ENCODE data around the gene CEP97. TPM values are rescaled to one million over a fixed set of nuclear protein-coding genes. Genes with fewer than 3 reads are reported as not detected.

Gene CEP97
- total RNA-seq, 4 donors from 2014 or later = 5.1 to 39.5 (median 17.0) TPM

DNA sequence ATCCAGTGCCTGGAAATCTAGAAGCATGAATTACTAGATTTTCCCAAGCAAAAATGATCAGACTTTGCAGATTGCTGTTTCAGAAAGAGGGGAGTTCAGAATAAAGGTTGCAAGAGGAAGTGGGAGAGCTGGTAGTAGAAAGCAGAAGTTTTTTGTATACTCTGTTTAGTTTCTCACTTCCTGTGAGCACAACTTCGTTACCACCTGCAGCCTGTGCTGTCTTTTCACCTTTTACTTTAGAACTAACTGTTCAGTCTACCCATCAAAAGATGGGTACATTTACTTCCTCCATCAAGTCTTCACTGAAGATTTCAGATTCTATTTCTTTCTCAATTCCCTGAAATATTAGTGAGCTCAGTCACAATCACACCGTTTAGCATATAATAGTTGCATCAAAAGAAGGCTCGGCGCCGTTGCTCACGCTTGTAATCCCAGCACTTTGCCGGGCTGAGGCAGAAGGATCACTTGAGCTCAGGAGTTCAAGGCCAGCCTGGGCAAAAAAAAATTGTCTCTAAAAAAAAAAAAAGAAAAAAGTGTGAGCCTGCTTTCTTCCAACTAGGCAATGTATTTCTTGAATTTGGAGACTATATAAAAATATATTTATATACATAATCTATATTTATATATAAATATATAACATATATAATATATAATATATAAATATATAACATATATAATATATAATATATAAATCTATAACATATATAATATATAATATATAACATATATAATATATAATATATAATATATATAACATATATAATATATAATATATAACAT is 1.8 kb upstream of the CEP97 start:
- no peaks in the 10 kb centered on the region for H3K4me1 ChIP-seq
- no peak for DNase-seq
- no peaks in the 10 kb centered on the region for H3K27me3 ChIP-seq
- H3K27ac ChIP-seq = no peak overlapping the region
- no peaks in the 10 kb centered on the region for H3K36me3 ChIP-seq
- intact Hi-C loops (cut with DNase I; ENCODE audit: low total_unique reads) = no loop called here
- H3K9me3 ChIP-seq = no peaks in the 10 kb centered on the region
- TF ChIP-seq POLR2A (IDR thresholded peaks at IDR 0.05) = no peak
- TF ChIP-seq, protein P1, sequence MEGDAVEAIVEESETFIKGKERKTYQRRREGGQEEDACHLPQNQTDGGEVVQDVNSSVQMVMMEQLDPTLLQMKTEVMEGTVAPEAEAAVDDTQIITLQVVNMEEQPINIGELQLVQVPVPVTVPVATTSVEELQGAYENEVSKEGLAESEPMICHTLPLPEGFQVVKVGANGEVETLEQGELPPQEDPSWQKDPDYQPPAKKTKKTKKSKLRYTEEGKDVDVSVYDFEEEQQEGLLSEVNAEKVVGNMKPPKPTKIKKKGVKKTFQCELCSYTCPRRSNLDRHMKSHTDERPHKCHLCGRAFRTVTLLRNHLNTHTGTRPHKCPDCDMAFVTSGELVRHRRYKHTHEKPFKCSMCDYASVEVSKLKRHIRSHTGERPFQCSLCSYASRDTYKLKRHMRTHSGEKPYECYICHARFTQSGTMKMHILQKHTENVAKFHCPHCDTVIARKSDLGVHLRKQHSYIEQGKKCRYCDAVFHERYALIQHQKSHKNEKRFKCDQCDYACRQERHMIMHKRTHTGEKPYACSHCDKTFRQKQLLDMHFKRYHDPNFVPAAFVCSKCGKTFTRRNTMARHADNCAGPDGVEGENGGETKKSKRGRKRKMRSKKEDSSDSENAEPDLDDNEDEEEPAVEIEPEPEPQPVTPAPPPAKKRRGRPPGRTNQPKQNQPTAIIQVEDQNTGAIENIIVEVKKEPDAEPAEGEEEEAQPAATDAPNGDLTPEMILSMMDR (IDR thresholded peaks at IDR 0.05) = no peak
- H3K4me3 ChIP-seq = no peak overlapping the region

DNA sequence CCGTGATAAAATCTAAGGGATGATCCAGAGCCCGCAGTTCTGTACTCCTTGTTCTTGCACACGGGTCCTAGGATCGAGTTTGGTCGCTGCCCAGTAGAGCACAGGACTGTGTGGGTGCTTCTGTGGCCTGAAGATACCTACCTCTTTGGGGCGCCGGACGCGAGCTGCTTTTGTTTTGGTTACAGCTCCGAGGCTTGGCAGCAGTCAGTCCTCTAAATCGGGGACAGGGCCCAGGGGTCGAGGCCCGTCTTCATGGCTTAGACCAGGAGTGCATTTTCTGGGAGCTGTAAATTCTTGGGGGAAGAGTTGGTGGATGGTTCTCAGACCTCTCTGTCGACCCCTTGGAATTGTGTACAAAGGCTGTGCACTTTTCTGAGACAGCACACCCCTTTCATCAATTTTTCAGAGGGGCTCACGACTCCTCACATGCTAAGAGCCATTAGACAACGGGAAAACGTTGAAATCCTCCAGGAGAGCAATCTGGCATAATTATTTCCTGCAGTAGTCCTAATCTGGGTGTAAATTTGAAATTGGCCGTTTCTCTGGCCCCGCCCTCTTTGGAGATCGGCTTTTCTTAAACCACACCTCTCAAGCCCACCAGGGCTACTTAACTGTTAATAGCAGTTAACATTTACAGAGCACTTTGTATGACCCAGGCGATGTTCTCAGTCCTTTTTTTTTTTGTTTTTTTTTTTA is 928 bp downstream of the CEP97 start:
- Histone ChIP-seq H3K27me3 (no peaks in the 10 kb centered on the region), H3K4me3 (peak overlapping the region; percentile 55 to 75), H3K4me1 (no peaks in the 10 kb centered on the region), H3K36me3 (no peaks in the 10 kb centered on the region), H3K9me3 (no peaks in the 10 kb centered on the region), H3K27ac (peak overlapping the region; percentile 75 to 95)
- peak; percentile 20 to 26 for DNase-seq
- intact Hi-C loops (cut with DNase I; ENCODE audit: low total_unique reads) = no loop called here
- no peak for TF ChIP-seq POLR2A (IDR thresholded peaks at IDR 0.05)
- TF ChIP-seq, protein P1 (IDR thresholded peaks at IDR 0.05) = no peak

DNA sequence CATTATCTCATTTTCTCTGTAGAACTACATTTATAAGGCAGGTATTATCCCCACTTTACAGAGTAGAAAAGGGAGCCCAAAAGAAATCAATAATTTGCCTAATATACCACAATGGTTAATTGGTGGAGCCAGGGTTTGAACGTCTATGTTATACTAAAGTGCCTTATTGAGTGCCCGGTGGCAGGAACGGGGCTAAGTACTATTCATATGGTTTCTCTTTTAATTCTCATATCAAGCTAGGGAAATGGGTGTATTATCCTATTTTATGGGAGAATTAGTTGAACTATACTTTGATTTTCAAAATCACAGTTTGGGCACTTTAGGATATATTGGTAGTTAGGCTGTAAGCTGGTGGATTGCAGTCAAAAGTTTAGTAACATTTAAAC is 1.5 kb downstream of the CEP97 start:
- intact Hi-C loops (cut with DNase I; ENCODE audit: low total_unique reads) = no loop called here
- Histone ChIP-seq H3K4me3 (peak overlapping the region in 1 of 2 donors; percentile 55), H3K4me1 (no peaks in the 10 kb centered on the region), H3K36me3 (no peaks in the 10 kb centered on the region), H3K9me3 (no peaks in the 10 kb centered on the region), H3K27ac (no peak overlapping the region), H3K27me3 (no peaks in the 10 kb centered on the region)
- no peak for DNase-seq
- TF ChIP-seq, protein P1 (IDR thresholded peaks at IDR 0.05) = no peak
- no peak for TF ChIP-seq POLR2A (IDR thresholded peaks at IDR 0.05)

GRCh38 chr3:101729586-101729985 is 5.2 kb downstream of the CEP97 start:
- Histone ChIP-seq H3K36me3 (no peaks in the 10 kb centered on the region), H3K27ac (no peak overlapping the region), H3K27me3 (no peaks in the 10 kb centered on the region), H3K4me1 (no peaks in the 10 kb centered on the region), H3K9me3 (no peaks in the 10 kb centered on the region), H3K4me3 (no peak overlapping the region)
- DNase-seq = no peak
- TF ChIP-seq POLR2A (IDR thresholded peaks at IDR 0.05) = no peak
- TF ChIP-seq, protein P1 (IDR thresholded peaks at IDR 0.05) = no peak
- intact Hi-C loops (cut with DNase I; ENCODE audit: low total_unique reads) = no loop called here

DNA sequence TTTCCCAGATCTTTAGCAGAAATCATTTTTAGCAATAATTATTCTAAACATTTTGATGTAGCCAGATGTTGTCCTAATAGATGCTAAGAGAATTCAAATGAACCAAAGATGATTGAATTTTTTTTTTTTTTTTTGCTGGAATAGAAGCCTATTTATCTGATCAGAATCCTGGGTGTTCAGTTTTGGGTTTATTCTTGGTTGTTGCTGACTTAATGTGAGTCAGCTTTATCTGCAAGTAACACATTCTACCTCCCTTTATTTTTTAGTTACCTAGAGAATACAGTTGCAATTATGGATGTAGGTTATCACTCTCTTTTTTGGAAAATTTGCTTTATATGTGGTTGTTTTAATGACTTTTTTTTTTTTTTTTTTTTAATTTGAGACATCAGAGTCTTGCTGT is 6.4 kb downstream of the CEP97 start:
- no peak for DNase-seq
- Histone ChIP-seq H3K4me1 (no peaks in the 10 kb centered on the region), H3K27ac (no peak overlapping the region), H3K4me3 (no peak overlapping the region), H3K36me3 (no peaks in the 10 kb centered on the region), H3K9me3 (no peaks in the 10 kb centered on the region), H3K27me3 (no peaks in the 10 kb centered on the region)
- TF ChIP-seq POLR2A (IDR thresholded peaks at IDR 0.05) = no peak
- TF ChIP-seq, protein P1 (IDR thresholded peaks at IDR 0.05) = no peak
- intact Hi-C loops (cut with DNase I; ENCODE audit: low total_unique reads) = no loop called here

All from uterus (tissue), 4 donors.